ENCODE data around the gene HERPUD1.
"Not testable (repeated sequence)": the region's sequence is repeated elsewhere in the genome, so short reads cannot be mapped to it uniquely, and the experiment has no call there.

HERPUD1 gene
- total RNA-seq = 155 to 425 (median 286) reads per million in 9 experiments

GRCh38 chr16:56931892-56932720 lies at the start of gene HERPUD1:
Gene HERPUD1 (plus strand): TSS chr16:56932142. CDS start chr16:56932245, 103 bp downstream.
- Mint-ChIP-seq H3K27ac (peak within 1 kb of the TSS; percentile 99 to 100), H3K36me3 (ENCODE audit: insufficient read depth) (peaks cover 60% of the 10 kb centered on the region), H3K4me3 (peak within 1 kb of the TSS; percentile 99 to 100), H3K27me3 (no peaks in the 10 kb centered on the region), H3K4me1 (ENCODE audit: low read depth in 2 of 2) (peaks cover 26 to 37% of the 10 kb centered on the region in 2 donors), H3K9me3 (no peaks in the 10 kb centered on the region)
- ATAC-seq (replicated peaks) (peak; percentile 91), DNase-seq (peak; percentile 98 to 99 (median 98))

DNA sequence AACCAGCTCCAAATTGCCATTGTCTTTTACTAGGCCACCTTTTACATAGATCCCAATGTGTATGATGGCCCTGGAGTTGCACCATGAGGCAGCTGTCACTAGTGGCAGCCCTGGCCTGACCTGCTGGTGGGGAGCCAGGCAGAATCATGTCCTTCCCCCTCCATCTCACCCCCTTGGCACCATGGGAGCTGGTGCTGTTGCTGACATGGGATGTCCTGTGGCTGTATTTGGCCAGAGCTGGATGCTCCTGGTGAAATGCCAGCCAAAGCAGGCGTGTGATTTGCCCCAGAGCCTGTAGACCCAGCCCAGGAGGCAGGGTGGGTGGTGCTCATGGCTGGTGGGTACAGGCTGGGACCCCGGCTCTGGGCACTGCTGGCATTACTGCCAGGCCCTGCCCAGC lies 48.4 kb upstream of the HERPUD1 start:
- no peak overlapping the region for H3K27ac Mint-ChIP-seq
- H3K4me3 Mint-ChIP-seq = no peak overlapping the region
- DNase-seq (no peak), ATAC-seq (replicated peaks) (no peak)
- H3K9me3 Mint-ChIP-seq = no peaks in the 10 kb centered on the region
- H3K4me1 Mint-ChIP-seq (ENCODE audit: low read depth in 2 of 2) = no peaks in the 10 kb centered on the region
- H3K36me3 Mint-ChIP-seq (ENCODE audit: insufficient read depth) = no peaks in the 10 kb centered on the region
- no peaks in the 10 kb centered on the region for H3K27me3 Mint-ChIP-seq

GRCh38 chr16:56884026-56884582 lies 47.8 kb upstream of the HERPUD1 start:
- ATAC-seq (replicated peaks) (no peak), DNase-seq (no peak)
- Mint-ChIP-seq H3K27ac (no peak overlapping the region), H3K36me3 (ENCODE audit: insufficient read depth) (no peaks in the 10 kb centered on the region), H3K4me3 (no peak overlapping the region), H3K9me3 (no peaks in the 10 kb centered on the region), H3K27me3 (no peaks in the 10 kb centered on the region), H3K4me1 (ENCODE audit: low read depth in 2 of 2) (no peaks in the 10 kb centered on the region)

- not testable (repeated sequence) for ATAC-seq (replicated peaks); H3K36me3 Mint-ChIP-seq (ENCODE audit: insufficient read depth); H3K27me3 Mint-ChIP-seq; DNase-seq; H3K4me3 Mint-ChIP-seq; H3K4me1 Mint-ChIP-seq (ENCODE audit: low read depth in 2 of 2); H3K27ac Mint-ChIP-seq; H3K9me3 Mint-ChIP-seq
Observed at GRCh38 chr16:56884929-56885328, 47.0 kb upstream of the HERPUD1 start.

GRCh38 chr16:56885446-56886162 lies 46.3 kb upstream of the HERPUD1 start:
- H3K27ac Mint-ChIP-seq = peak overlapping the region in 1 of 2 donors; percentile 72

DNA sequence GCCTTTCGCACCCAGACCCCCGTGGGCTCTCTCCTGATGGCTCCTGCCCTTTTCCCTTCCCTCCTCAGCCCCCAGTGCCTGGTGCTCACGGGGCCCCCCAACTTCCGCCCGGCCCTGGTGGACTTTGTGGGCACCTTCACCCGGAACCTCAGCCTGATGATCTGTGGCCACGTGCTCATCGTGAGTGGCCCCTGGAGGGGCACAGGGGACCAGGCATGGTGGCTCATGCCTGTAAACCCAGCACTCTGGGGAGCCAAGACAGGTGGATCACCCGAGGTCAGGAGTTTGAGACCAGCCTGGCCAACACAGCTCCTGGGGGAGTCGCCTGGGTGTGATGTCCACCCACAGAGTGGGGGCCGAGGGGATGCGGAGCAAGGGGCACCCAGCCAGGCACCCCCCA lies 45.6 kb upstream of the HERPUD1 start:
- DNase-seq = no peak
- Mint-ChIP-seq H3K27ac (no peak overlapping the region), H3K36me3 (ENCODE audit: insufficient read depth) (peaks cover 3% of the 10 kb centered on the region), H3K9me3 (no peaks in the 10 kb centered on the region), H3K4me1 (ENCODE audit: low read depth in 2 of 2) (no peaks in the 10 kb centered on the region), H3K4me3 (no peak overlapping the region), H3K27me3 (no peaks in the 10 kb centered on the region)
- ATAC-seq (replicated peaks) = no peak

More at GRCh38 chr16:56885446-56886162, 46.3 kb upstream of the HERPUD1 start:
- Mint-ChIP-seq H3K27me3 (no peaks in the 10 kb centered on the region), H3K9me3 (no peaks in the 10 kb centered on the region), H3K4me3 (no peak overlapping the region), H3K36me3 (ENCODE audit: insufficient read depth) (peaks cover 3% of the 10 kb centered on the region), H3K4me1 (ENCODE audit: low read depth in 2 of 2) (no peaks in the 10 kb centered on the region)
- ATAC-seq (replicated peaks) (no peak), DNase-seq (no peak)

- H3K27me3 Mint-ChIP-seq = no peaks in the 10 kb centered on the region
- no peak overlapping the region for H3K4me3 Mint-ChIP-seq
- no peaks in the 10 kb centered on the region for H3K9me3 Mint-ChIP-seq
- H3K36me3 Mint-ChIP-seq (ENCODE audit: insufficient read depth) = peaks cover 3% of the 10 kb centered on the region
- ATAC-seq (replicated peaks) (no peak), DNase-seq (no peak)
- no peak overlapping the region for H3K27ac Mint-ChIP-seq
- H3K4me1 Mint-ChIP-seq (ENCODE audit: low read depth in 2 of 2) = no peaks in the 10 kb centered on the region
Observed at GRCh38 chr16:56886826-56887225, 45.1 kb upstream of the HERPUD1 start.

- no peaks in the 10 kb centered on the region for H3K27me3 Mint-ChIP-seq
- ATAC-seq (replicated peaks) = no peak
Observed at GRCh38 chr16:56888806-56889205, 43.1 kb upstream of the HERPUD1 start.

DNA sequence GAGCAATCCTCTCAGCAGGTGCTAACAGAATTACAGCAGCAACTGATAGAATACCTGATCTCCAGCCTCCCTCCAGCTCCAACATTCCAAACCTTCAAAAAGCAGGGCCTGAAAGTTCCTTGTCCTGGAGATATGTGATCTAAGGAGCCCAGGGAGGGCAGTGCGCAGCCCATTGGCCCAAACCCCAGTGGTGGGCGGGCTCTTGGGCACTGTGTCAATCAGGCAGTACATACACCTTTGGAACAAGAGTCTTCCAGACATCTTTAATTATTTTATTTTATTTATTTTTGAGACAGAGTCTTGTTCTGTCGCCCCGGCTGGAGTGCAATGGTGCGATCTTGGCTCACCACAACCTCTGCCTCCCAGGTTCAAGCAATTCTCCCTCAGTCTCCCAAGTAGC lies 42.7 kb upstream of the HERPUD1 start:
- H3K4me3 Mint-ChIP-seq = no peak overlapping the region
- ATAC-seq (replicated peaks) = no peak
- H3K27me3 Mint-ChIP-seq = no peaks in the 10 kb centered on the region

More at GRCh38 chr16:56888806-56889205, 43.1 kb upstream of the HERPUD1 start:
- no peaks in the 10 kb centered on the region for H3K9me3 Mint-ChIP-seq
- peaks cover 3% of the 10 kb centered on the region for H3K36me3 Mint-ChIP-seq (ENCODE audit: insufficient read depth)
- no peaks in the 10 kb centered on the region for H3K4me1 Mint-ChIP-seq (ENCODE audit: low read depth in 2 of 2)
- no peak for DNase-seq
- no peak overlapping the region for H3K4me3 Mint-ChIP-seq
- H3K27ac Mint-ChIP-seq = no peak overlapping the region

GRCh38 chr16:56891685-56892084 lies 40.3 kb upstream of the HERPUD1 start:
- Mint-ChIP-seq H3K27me3 (no peaks in the 10 kb centered on the region), H3K27ac (no peak overlapping the region)
- no peak for ATAC-seq (replicated peaks)

More for the DNA sequence above, 42.7 kb upstream of the HERPUD1 start:
- Mint-ChIP-seq H3K36me3 (ENCODE audit: insufficient read depth) (peaks cover 3% of the 10 kb centered on the region), H3K27ac (no peak overlapping the region), H3K4me1 (ENCODE audit: low read depth in 2 of 2) (no peaks in the 10 kb centered on the region), H3K9me3 (no peaks in the 10 kb centered on the region)
- no peak for DNase-seq

DNA sequence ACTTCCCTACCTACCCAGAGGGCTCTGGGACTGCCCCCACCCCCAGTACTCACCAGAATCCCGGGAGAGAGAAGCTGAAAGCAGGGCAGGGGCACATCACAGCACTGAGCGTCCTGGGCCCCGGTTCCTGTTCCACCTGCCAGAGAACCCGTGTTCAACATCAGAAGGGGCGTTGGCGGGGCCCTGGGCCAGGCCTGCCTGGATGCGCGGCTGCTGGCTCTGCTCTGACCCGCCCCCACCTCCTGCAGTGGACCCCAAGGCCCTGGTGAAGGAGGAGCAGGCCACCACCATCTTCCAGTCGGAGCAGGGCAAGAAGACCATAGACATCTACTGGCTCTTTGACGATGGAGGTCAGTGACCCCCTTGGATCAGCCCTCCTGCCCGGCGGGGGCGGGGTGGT lies 39.2 kb upstream of the HERPUD1 start:
- Mint-ChIP-seq H3K27ac (peak overlapping the region in 1 of 2 donors; percentile 62), H3K4me1 (ENCODE audit: low read depth in 2 of 2) (no peaks in the 10 kb centered on the region), H3K27me3 (no peaks in the 10 kb centered on the region), H3K36me3 (ENCODE audit: insufficient read depth) (peaks cover 7% of the 10 kb centered on the region), H3K9me3 (no peaks in the 10 kb centered on the region), H3K4me3 (no peak overlapping the region)
- ATAC-seq (replicated peaks) = no peak
- no peak for DNase-seq

More at GRCh38 chr16:56891685-56892084, 40.3 kb upstream of the HERPUD1 start:
- Mint-ChIP-seq H3K9me3 (no peaks in the 10 kb centered on the region), H3K4me3 (no peak overlapping the region), H3K36me3 (ENCODE audit: insufficient read depth) (peaks cover 3% of the 10 kb centered on the region), H3K4me1 (ENCODE audit: low read depth in 2 of 2) (no peaks in the 10 kb centered on the region)
- DNase-seq = no peak

DNA sequence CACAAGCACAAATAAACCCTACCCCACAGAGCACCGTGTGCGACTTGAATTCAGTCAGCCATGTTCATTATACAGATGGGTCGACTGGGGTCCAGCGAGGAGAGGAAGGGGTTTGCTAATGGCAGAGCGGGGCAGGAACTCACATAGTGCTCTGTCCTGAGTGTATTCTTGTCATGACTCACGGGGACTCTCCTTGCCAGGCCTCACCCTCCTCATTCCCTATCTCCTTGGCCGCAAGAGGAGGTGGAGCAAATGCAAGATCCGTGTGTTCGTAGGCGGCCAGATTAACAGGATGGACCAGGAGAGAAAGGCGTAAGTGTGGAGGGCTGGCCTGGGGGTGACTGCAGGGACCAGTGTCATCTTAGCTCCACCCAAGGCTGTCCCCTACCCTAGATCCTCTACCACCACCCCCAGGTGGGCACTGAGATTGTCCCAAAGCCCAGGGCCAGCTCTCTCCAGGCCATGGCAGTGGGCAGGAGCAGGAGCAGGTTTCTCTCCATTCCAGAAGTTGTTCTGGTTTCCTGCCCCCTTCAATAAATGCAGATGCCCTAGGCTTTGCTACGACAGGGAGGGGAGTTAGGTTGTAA lies 37.5 kb upstream of the HERPUD1 start:
- Mint-ChIP-seq H3K27ac (peak overlapping the region in 1 of 2 donors; percentile 38), H3K9me3 (no peaks in the 10 kb centered on the region), H3K4me3 (no peak overlapping the region), H3K36me3 (ENCODE audit: insufficient read depth) (peaks cover 7% of the 10 kb centered on the region), H3K27me3 (no peaks in the 10 kb centered on the region), H3K4me1 (ENCODE audit: low read depth in 2 of 2) (peaks cover 7 to 8% of the 10 kb centered on the region in 2 donors)
- no peak for DNase-seq
- no peak for ATAC-seq (replicated peaks)

DNA sequence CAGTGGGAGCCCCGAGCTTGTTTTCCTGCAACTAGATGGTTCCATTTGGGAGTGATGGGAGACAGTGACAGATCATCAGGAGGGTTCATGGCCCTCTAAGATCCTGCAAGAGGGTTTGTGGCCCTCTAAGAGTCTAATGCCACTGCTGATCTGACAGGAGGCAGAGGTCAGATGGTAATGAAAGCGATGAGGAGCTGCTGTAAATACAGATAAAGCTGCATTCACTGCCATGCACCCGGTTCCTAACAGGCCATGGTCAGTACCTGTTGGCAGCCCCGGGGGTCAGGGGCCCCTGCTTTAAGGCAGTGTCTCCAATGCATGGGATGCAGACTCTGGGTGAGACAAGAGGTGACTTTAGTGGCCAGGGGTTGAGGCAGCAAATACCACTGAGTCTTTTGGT lies 36.1 kb upstream of the HERPUD1 start:
- Mint-ChIP-seq H3K4me1 (ENCODE audit: low read depth in 2 of 2) (peaks cover 16 to 17% of the 10 kb centered on the region in 2 donors), H3K9me3 (no peaks in the 10 kb centered on the region), H3K36me3 (ENCODE audit: insufficient read depth) (peaks cover 3% of the 10 kb centered on the region), H3K27ac (no peak overlapping the region), H3K4me3 (no peak overlapping the region), H3K27me3 (peaks cover 1 to 4% of the 10 kb centered on the region in 2 donors)
- ATAC-seq (replicated peaks) = no peak
- no peak for DNase-seq
